ENCODE measurements around the gene SPTBN1.

- no peak for TF ChIP-seq TCF7 (CRISPR knock-in tag; IDR thresholded peaks at IDR 0.05; ENCODE audit: low read depth)
- no peak for TF ChIP-seq NFE2L1 (CRISPR knock-in tag; IDR thresholded peaks at IDR 0.05)
- TF ChIP-seq CTCF (IDR thresholded peaks at IDR 0.05): no peak
- no peak for TF ChIP-seq ZNF232 (CRISPR knock-in tag; IDR thresholded peaks at IDR 0.05)
Measured at GRCh38 chr2:54557211-54557600, 101.1 kb downstream of the SPTBN1 start.

All from WTC11 (cell line).